ENCODE results near the gene SOHLH1. TPM values are rescaled to one million over a fixed set of nuclear protein-coding genes. Genes with fewer than 3 reads are reported as not detected.
A peak's percentile ranks its signal among the peaks of the same experiment; 100 is the strongest.

Gene SOHLH1
- total RNA-seq, 1 experiment from 2014 or later, result not detected

GRCh38 chr9:135649508-135649907 is 49.8 kb downstream of the SOHLH1 start (continued):
- no peak for TF ChIP-seq HMGXB4 (CRISPR knock-in tag; IDR thresholded peaks at IDR 0.05)
- TF ChIP-seq ATF3 (CRISPR knock-in tag; conservative IDR thresholded peaks at IDR 0.05), result no peak
- TF ChIP-seq MYBL2 (CRISPR knock-in tag; IDR thresholded peaks at IDR 0.05), result no peak

GRCh38 chr9:135648494-135649410 is 50.5 kb downstream of the SOHLH1 start:
- peaks cover 18% of the 10 kb centered on the region for H3K27me3 Mint-ChIP-seq (ENCODE audit: low read depth)
- peak; percentile 92 for ATAC-seq
- ChIA-PET POLR2A (interaction anchor here (0.6 kb wide), 1 partner anchor 29 kb away, joined by 3 read pairs; no protein-coding TSS in a partner anchor), CTCF (no interaction called here)
- peak overlapping the region; percentile 55 for H3K4me3 Mint-ChIP-seq
- H3K36me3 Mint-ChIP-seq, result peaks cover 88% of the 10 kb centered on the region
- no peak for DNase-seq (ENCODE audit: low spot score)
- TF ChIP-seq CTCF (IDR thresholded peaks at IDR 0.05) (no peak), ZNF138 (CRISPR knock-in tag; conservative IDR thresholded peaks at IDR 0.05) (no peak)
- H3K9me3 Mint-ChIP-seq, result peaks cover 90% of the 10 kb centered on the region
- H3K4me1 Mint-ChIP-seq, result peaks cover 23% of the 10 kb centered on the region
- peak overlapping the region; percentile 87 for H3K27ac Mint-ChIP-seq

- Mint-ChIP-seq H3K4me1 (peaks cover 23% of the 10 kb centered on the region), H3K27ac (peak overlapping the region; percentile 15), H3K27me3 (ENCODE audit: low read depth) (peaks cover 20% of the 10 kb centered on the region), H3K9me3 (peaks cover 89% of the 10 kb centered on the region), H3K4me3 (no peak overlapping the region), H3K36me3 (peaks cover 87% of the 10 kb centered on the region)
- ChIA-PET CTCF (no interaction called here), POLR2A (no interaction called here)
- DNase-seq (ENCODE audit: low spot score), result no peak
- ATAC-seq, result no peak
- no peak for TF ChIP-seq KAT7 (CRISPR knock-in tag; IDR thresholded peaks at IDR 0.05; ENCODE audit: borderline replicate concordance)
- TF ChIP-seq ERG (CRISPR knock-in tag; IDR thresholded peaks at IDR 0.05), result no peak
- no peak for TF ChIP-seq MAX (CRISPR knock-in tag; IDR thresholded peaks at IDR 0.05)
- TF ChIP-seq MXD4 (CRISPR knock-in tag; IDR thresholded peaks at IDR 0.05; ENCODE audit: borderline replicate concordance), result no peak
- TF ChIP-seq ZNF263 (CRISPR knock-in tag; IDR thresholded peaks at IDR 0.05; ENCODE audit: low read depth), result no peak
- TF ChIP-seq EMX1 (CRISPR knock-in tag; IDR thresholded peaks at IDR 0.05), result no peak
- no peak for TF ChIP-seq SMAD4 (CRISPR knock-in tag; IDR thresholded peaks at IDR 0.05)
- TF ChIP-seq ZNF532 (CRISPR knock-in tag; IDR thresholded peaks at IDR 0.05; ENCODE audit: borderline replicate concordance), result no peak
- TF ChIP-seq MLX (CRISPR knock-in tag; IDR thresholded peaks at IDR 0.05), result no peak
- TF ChIP-seq ZNF423 (CRISPR knock-in tag; IDR thresholded peaks at IDR 0.05), result no peak
- TF ChIP-seq ZNF281 (CRISPR knock-in tag; IDR thresholded peaks at IDR 0.05), result no peak
Measured at GRCh38 chr9:135647884-135648283, 51.4 kb downstream of the SOHLH1 start.

All from WTC11 (cell line).